ENCODE results near the gene SERGEF. TPM values are rescaled to one million over a fixed set of nuclear protein-coding genes. Genes with fewer than 3 reads are reported as not detected.

SERGEF gene
- polyA plus RNA-seq, 1 of the 3 experiments (the other 2 are of a cell fraction): 23.1 TPM

GRCh38 chr11:17771415-17771814 is 241.4 kb downstream of the SERGEF start:
- DNase-seq: no peak

More at GRCh38 chr11:17771415-17771814, 241.4 kb downstream of the SERGEF start:
- Histone ChIP-seq H3K4me1 (ENCODE audit: control insufficient read depth in 1 of 2, insufficient read depth in 2 of 2, low read depth in 1 of 2, low read length in 1 of 2) (peaks cover 0 to 3% of the 10 kb centered on the region in 2 experiments; a peak in 1 of 4 replicates), H3K9ac (no peak overlapping the region), H3F3A (replicated peaks; ENCODE audit: insufficient read depth) (no peaks in the 10 kb centered on the region), H3K27me3 (ENCODE audit: insufficient read depth) (no peaks in the 10 kb centered on the region), H3K9me3 (no peaks in the 10 kb centered on the region), H3K9me2 (no peaks in the 10 kb centered on the region), H3K27ac (ENCODE audit: low read depth in 2 of 2, low read length in 1 of 2) (no peak overlapping the region), H4K20me1 (ENCODE audit: insufficient read depth) (no peaks in the 10 kb centered on the region), H3K4me2 (no peak overlapping the region), H2AFZ (ENCODE audit: low read depth) (no peak overlapping the region), H3K36me3 (replicated peaks in 1 of 2; ENCODE audit: control insufficient read depth in 1 of 2, insufficient read depth in 2 of 2, low read length in 1 of 2) (no peaks in the 10 kb centered on the region), H3K4me3 (ENCODE audit: low read depth in 2 of 2, low read length in 1 of 2) (no peak overlapping the region), H3K79me2 (ENCODE audit: insufficient read depth) (no peaks in the 10 kb centered on the region)
- TF ChIP-seq PBX3 (IDR thresholded peaks at IDR 0.05): no peak
- TF ChIP-seq TCF12 (IDR thresholded peaks at IDR 0.05): no peak
- TF ChIP-seq RAD21 (IDR thresholded peaks at IDR 0.05; ENCODE audit: low read length): no peak
- TF ChIP-seq RFX5 (IDR thresholded peaks at IDR 0.05; ENCODE audit: low read length): no peak
- TF ChIP-seq, protein P1, sequence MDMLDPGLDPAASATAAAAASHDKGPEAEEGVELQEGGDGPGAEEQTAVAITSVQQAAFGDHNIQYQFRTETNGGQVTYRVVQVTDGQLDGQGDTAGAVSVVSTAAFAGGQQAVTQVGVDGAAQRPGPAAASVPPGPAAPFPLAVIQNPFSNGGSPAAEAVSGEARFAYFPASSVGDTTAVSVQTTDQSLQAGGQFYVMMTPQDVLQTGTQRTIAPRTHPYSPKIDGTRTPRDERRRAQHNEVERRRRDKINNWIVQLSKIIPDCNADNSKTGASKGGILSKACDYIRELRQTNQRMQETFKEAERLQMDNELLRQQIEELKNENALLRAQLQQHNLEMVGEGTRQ (IDR thresholded peaks at IDR 0.05; ENCODE audit: borderline replicate concordance, low read depth, low read length): no peak
- TF ChIP-seq MAX (IDR thresholded peaks at IDR 0.05; ENCODE audit: low read depth): no peak
- TF ChIP-seq, protein P2, sequence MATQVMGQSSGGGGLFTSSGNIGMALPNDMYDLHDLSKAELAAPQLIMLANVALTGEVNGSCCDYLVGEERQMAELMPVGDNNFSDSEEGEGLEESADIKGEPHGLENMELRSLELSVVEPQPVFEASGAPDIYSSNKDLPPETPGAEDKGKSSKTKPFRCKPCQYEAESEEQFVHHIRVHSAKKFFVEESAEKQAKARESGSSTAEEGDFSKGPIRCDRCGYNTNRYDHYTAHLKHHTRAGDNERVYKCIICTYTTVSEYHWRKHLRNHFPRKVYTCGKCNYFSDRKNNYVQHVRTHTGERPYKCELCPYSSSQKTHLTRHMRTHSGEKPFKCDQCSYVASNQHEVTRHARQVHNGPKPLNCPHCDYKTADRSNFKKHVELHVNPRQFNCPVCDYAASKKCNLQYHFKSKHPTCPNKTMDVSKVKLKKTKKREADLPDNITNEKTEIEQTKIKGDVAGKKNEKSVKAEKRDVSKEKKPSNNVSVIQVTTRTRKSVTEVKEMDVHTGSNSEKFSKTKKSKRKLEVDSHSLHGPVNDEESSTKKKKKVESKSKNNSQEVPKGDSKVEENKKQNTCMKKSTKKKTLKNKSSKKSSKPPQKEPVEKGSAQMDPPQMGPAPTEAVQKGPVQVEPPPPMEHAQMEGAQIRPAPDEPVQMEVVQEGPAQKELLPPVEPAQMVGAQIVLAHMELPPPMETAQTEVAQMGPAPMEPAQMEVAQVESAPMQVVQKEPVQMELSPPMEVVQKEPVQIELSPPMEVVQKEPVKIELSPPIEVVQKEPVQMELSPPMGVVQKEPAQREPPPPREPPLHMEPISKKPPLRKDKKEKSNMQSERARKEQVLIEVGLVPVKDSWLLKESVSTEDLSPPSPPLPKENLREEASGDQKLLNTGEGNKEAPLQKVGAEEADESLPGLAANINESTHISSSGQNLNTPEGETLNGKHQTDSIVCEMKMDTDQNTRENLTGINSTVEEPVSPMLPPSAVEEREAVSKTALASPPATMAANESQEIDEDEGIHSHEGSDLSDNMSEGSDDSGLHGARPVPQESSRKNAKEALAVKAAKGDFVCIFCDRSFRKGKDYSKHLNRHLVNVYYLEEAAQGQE (IDR thresholded peaks at IDR 0.05; ENCODE audit: low read depth, low read length): no peak
- no peak for TF ChIP-seq MXI1 (IDR thresholded peaks at IDR 0.05; ENCODE audit: low read depth, low read length)
- TF ChIP-seq NRF1 (IDR thresholded peaks at IDR 0.05; ENCODE audit: low read depth, low read length): no peak
- no peak for TF ChIP-seq SIN3A (IDR thresholded peaks at IDR 0.05; ENCODE audit: borderline replicate concordance, low read depth, low read length)
- no peak for TF ChIP-seq TAF1 (IDR thresholded peaks at IDR 0.05; ENCODE audit: borderline replicate concordance, low read depth, low read length)
- TF ChIP-seq FOSL2 (IDR thresholded peaks at IDR 0.05; ENCODE audit: borderline replicate concordance, low read depth): no peak
- TF ChIP-seq RXRA (IDR thresholded peaks at IDR 0.05; ENCODE audit: borderline replicate concordance, low read depth): no peak
- 90% methylated on average over 16 of the region's 17 CpGs for WGBS (ENCODE audit: low lambda C conversion rate)
- ChIA-PET POLR2A (no interaction called here), CTCF (interaction anchor here (1.0 to 2.0 kb wide), 3 partner anchors 40 to 202 kb away, joined by 4 to 11 read pairs (median 4); no protein-coding TSS in a partner anchor)

All from SK-N-SH (cell line).